GM21529 (cell line): Measurements from ENCODE around the gene PARS2.
A peak's percentile ranks its signal among the peaks of the same experiment; 100 is the strongest.

ENCODE experiments used
- ATAC-seq: cut with Tn5 transposase; IDR thresholded peaks from one replicate; pipeline ENCODE4 v1.9.1; 2021; ENCODE audit not compliant: unreplicated experiment

Gene PARS2

DNA sequence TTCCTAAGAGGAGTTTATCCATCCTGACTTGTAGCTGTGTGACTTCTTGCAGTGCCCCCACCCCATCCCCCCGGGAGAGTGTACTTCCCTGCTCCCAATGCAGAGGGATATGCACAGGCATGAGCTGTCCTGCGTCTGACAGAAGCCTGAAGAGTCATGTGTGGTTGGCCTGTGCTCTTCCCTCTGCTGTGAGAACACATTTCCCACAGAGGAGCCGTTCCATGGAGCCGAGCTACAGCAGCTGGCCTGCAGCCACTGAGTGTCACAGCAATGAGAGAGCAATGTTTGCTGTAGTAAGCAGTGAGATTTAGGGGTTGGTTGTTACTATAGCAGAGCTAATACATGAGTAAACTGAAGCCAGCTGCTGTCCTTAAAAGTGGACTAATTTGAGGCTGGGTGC, 22.0 kb downstream of the PARS2 start:
- no peak for ATAC-seq

GRCh38 chr1:54741531-54741930, 22.8 kb downstream of the PARS2 start:
- ATAC-seq: no peak

- ATAC-seq: no peak
Measured at GRCh38 chr1:54738244-54738643, 26.1 kb downstream of the PARS2 start.

DNA sequence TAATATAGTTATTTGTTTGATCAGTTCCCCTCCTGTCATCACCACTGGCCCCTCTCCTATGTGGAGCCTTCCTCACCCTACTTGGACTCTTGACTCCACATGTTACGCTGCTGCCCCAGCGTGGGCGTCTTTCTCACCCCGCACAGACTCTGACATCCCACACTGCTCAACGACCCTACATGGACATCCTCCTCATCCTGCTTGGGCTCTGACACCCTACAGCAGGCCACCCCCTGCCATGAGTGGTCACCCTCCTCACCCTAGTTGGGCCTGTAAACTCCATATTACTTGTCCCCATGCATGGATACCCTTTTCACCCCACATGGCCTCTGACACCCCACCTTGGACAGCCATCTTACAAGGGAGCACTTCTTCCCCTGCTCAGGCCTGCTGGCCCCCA, 27.6 kb downstream of the PARS2 start:
- ATAC-seq: no peak

- no peak for ATAC-seq
Measured at GRCh38 chr1:54728027-54728426, 36.3 kb downstream of the PARS2 start.

DNA sequence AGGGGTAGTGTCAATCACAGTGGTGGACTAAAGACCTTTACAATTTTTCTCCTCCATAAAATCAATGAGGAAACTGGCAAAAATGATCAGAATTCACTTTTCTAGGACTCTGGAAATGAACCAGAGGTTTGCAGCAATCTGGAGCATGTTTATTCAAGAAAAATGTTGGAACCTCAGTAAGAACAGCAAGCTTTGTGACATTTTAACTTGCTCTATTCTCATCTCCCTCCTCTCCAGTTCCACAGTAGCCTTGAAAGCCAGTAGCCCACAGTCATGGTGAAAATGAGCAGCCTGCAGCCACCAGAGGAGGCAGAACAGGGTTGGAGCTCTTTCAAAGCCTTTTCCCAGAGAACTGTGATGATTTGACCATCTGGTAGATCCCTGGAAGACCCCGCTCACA, 39.6 kb downstream of the PARS2 start:
- ATAC-seq: no peak

DNA sequence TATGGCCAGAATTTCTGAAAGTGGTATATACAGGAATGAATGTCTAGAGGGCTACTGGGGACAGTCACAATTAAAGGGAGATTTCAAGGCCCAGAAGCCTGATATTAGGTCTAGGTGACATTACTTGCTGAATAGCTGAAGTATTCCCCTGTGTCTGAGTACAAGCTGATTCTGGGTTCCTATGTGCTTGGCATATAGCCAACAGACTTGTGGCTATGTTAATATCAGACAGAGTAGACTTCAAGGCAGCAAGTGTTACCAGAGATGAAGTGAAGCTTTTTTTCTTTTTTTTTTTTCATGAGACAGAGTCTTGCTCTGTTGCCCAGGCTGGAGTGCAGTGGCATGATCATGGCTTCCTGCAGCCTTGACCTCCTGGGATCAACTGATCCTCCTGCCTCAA, 40.3 kb downstream of the PARS2 start:
- no peak for ATAC-seq

- ATAC-seq: no peak
Measured at GRCh38 chr1:54721719-54722118, 42.6 kb downstream of the PARS2 start.

DNA sequence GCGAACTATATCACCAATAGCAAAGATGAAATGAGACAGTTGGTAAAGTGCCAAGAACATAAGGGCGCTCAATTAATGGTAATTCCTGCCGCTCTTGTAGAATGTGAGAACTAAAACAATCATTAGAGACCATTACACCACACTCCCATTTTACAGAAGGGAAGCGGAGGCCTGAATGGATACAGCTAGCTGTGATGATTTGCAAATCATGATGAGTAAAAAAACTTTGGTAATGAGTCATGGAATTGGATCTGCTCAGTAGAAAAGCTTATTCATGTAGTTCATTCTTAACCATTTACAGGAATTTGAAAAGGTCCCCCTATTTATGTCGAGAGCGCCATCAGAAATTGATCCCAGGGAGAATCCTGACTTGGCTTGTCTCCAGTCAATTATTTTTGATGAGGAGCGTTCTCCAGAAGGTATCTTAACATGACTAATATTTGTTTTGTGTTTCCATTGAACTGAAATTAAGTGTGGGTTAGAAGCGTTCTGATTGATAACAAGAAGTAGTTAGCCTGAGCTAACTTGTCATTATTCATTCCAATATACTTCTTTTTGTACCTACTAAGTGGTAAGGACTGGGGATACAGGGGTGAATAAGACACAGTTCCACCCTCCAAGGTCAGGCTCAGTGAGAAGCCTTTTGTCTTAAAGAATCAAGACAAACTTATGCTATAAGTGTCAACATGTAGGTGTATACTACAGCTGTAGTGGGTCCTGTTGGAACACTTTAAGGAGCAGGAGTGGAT, 47.9 kb downstream of the PARS2 start:
- no peak for ATAC-seq

GRCh38 chr1:54715493-54716298, 48.6 kb downstream of the PARS2 start, which contains the start of gene TTC4:
Gene TTC4 (plus strand): TSS chr1:54715861. CDS start chr1:54715909, 48 bp downstream.
- ATAC-seq: peak; percentile 98

DNA sequence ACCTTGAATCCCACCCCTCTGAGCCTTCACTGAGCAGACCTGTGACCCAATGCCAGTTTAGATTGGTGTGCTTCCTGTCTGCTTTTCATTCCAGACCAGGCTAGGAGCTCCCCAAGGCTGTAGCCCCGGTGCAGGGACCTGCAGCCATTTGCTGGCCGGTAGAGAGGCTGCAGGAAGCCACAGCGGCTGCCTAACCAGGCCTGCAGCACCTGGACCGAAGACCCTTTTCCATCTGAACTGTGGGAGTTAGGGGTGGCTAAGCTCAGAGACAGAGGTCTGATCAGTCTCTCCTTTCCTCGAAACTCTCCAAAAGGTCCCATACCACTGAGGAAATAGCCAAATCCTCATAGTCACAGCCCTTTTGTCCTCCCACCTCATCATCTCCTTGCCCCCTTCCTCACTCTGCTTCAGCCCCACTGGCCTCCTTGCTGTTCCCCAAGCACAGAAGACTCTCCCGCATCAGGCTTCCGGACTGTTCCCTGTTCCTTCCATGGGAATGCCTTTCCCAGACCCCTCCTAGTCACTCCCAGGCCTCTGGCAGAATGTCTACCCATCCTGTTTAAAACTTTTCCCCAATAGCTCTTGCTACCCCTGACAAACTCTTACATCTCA, 49.3 kb downstream of the PARS2 start:
- ATAC-seq: no peak

DNA sequence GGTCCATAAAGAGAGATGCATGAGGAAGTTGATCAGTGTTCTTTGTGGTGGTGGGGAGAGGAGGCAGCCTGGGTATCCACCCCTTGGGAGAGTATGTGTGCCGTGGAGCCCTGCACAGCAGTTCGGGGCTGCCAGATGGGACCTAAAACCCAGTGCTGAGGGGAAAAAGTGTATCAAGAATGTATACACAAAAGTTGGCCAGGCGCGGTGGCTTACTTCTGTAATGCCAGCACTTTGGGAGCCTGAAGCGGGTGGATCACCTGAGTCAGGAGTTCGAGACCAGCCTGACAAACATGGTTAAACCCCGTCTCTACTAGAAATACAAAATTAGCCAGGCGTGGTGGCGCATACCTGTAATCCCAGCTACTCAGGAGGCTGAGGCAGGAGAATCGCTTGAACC, 52.8 kb downstream of the PARS2 start:
- no peak for ATAC-seq

GRCh38 chr1:54710841-54711240, 53.5 kb downstream of the PARS2 start:
- no peak for ATAC-seq

DNA sequence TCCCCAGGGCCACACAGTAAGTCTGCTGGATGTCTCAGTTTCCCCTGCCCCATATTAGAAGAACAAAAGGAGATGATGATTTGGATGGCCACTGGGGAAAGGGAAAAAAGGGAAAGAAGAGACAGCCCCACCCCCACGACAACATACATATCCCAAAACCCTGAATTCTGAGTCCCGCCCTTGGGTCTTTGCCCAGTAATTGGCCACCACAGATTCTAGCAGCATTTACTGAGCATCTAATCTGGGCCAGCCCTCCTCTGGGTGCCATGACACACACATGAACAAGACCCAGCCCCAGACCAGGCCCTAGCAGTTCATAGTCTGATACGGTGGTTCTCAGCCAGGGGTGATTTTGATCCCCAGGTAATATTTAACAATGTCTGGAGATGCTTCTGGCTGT, 53.9 kb downstream of the PARS2 start:
- no peak for ATAC-seq

GRCh38 chr1:54709547-54710292, 54.6 kb downstream of the PARS2 start:
- ATAC-seq: no peak

DNA sequence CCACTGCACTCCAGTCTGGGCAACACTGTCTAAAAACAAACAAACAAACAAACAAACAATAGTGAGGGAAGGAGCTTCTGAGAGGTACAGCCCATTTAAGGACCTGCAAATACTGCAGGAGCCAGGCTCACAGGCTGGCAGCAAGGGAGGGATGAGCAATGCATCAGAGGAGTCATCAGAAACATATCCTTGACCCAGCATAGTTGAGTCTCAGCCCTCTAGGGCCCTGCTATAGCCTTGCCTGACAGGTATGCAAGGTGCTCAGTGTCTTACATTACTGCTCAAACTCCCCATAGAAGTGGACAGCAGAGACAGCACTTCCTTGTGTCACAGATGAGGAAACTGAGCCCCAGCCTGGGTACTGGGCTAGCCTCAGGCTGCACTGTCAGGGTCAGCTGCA, 55.9 kb downstream of the PARS2 start:
- no peak for ATAC-seq
